ENCODE results near the gene GPR153. TPM values are rescaled to one million over a fixed set of nuclear protein-coding genes. Genes with fewer than 3 reads are reported as not detected.

The GPR153 gene
- total RNA-seq, 1 donor from 2014 or later = 6.5 TPM

GRCh38 chr1:6241887-6242740 lies 18.8 kb downstream of the GPR153 start:
- DNase-seq (ENCODE audit: low spot score, unreplicated experiment) = no peak
- Mint-ChIP-seq H3K4me3 (ENCODE audit: low read depth) (no peak overlapping the region), H3K27ac (no peak overlapping the region), H3K9me3 (ENCODE audit: low read depth) (no peaks in the 10 kb centered on the region), H3K36me3 (ENCODE audit: insufficient read depth) (no peaks in the 10 kb centered on the region), H3K4me1 (ENCODE audit: low read depth) (peaks cover 14% of the 10 kb centered on the region), H3K27me3 (peaks cover 57% of the 10 kb centered on the region)
- no peak for TF ChIP-seq CTCF (IDR thresholded peaks at IDR 0.05; ENCODE audit: unreplicated experiment)

GRCh38 chr1:6241107-6241886 lies 19.6 kb downstream of the GPR153 start:
- H3K27ac Mint-ChIP-seq = no peak overlapping the region
- peaks cover 13% of the 10 kb centered on the region for H3K4me1 Mint-ChIP-seq (ENCODE audit: low read depth)
- H3K9me3 Mint-ChIP-seq (ENCODE audit: low read depth) = no peaks in the 10 kb centered on the region
- peaks cover 48% of the 10 kb centered on the region for H3K27me3 Mint-ChIP-seq
- H3K4me3 Mint-ChIP-seq (ENCODE audit: low read depth) = peak overlapping the region; percentile 40
- H3K36me3 Mint-ChIP-seq (ENCODE audit: insufficient read depth) = no peaks in the 10 kb centered on the region
- TF ChIP-seq CTCF (IDR thresholded peaks at IDR 0.05; ENCODE audit: unreplicated experiment) = no peak
- DNase-seq (ENCODE audit: low spot score, unreplicated experiment) = no peak

GRCh38 chr1:6239950-6240768 lies 20.7 kb downstream of the GPR153 start:
- Mint-ChIP-seq H3K4me1 (ENCODE audit: low read depth) (peaks cover 13% of the 10 kb centered on the region), H3K4me3 (ENCODE audit: low read depth) (no peak overlapping the region), H3K9me3 (ENCODE audit: low read depth) (no peaks in the 10 kb centered on the region), H3K27me3 (peaks cover 46% of the 10 kb centered on the region), H3K36me3 (ENCODE audit: insufficient read depth) (no peaks in the 10 kb centered on the region), H3K27ac (no peak overlapping the region)
- TF ChIP-seq CTCF (IDR thresholded peaks at IDR 0.05; ENCODE audit: unreplicated experiment) = no peak
- DNase-seq (ENCODE audit: low spot score, unreplicated experiment) = no peak

GRCh38 chr1:6239213-6239752 lies 21.6 kb downstream of the GPR153 start:
- no peak for DNase-seq (ENCODE audit: low spot score, unreplicated experiment)
- peaks cover 16% of the 10 kb centered on the region for H3K4me1 Mint-ChIP-seq (ENCODE audit: low read depth)
- H3K27ac Mint-ChIP-seq = peak overlapping the region; percentile 56
- no peak overlapping the region for H3K4me3 Mint-ChIP-seq (ENCODE audit: low read depth)
- TF ChIP-seq CTCF (IDR thresholded peaks at IDR 0.05; ENCODE audit: unreplicated experiment) = no peak
- H3K9me3 Mint-ChIP-seq (ENCODE audit: low read depth) = no peaks in the 10 kb centered on the region
- no peaks in the 10 kb centered on the region for H3K36me3 Mint-ChIP-seq (ENCODE audit: insufficient read depth)
- peaks cover 41% of the 10 kb centered on the region for H3K27me3 Mint-ChIP-seq

Measured in progenitor cell of endocrine pancreas (in vitro differentiated cells).